Endothelial cell of umbilical vein (primary cell): ENCODE results near the gene HDLBP.

Experiments used
- EZH2 ChIP-seq: IDR thresholded peaks from 2 replicates; pipeline ENCODE4 v1.6.1; 2012; ENCODE audit warnings: borderline replicate concordance, low read depth, mild to moderate bottlenecking, moderate library complexity, low read length, inconsistent platforms; ENCODE audit not compliant: severe bottlenecking
- JUN ChIP-seq: IDR thresholded peaks from 2 replicates; pipeline ENCODE4 v1.6.1; 2011; ENCODE audit warnings: borderline replicate concordance, low read depth; ENCODE audit not compliant: insufficient read length, insufficient read depth
- MYC ChIP-seq: IDR thresholded peaks from one replicate; pipeline ENCODE4 v1.6.1; 2011; ENCODE audit warnings: mild to moderate bottlenecking, low read depth, low read length
- POLR2A ChIP-seq: IDR thresholded peaks from 2 replicates; pipeline ENCODE4 v1.6.1; 2012; ENCODE audit warnings: low read depth, mild to moderate bottlenecking, control low read depth, low read length
- POLR2AphosphoS5 ChIP-seq: IDR thresholded peaks from 2 replicates; pipeline ENCODE4 v1.6.1; 2012; ENCODE audit warnings: low read depth, mild to moderate bottlenecking, control low read depth, low read length, moderate library complexity; ENCODE audit not compliant: insufficient read depth
- TF ChIP-seq, protein P1 (sequence below), 2 donors: IDR thresholded peaks; 1 replicate in 1 of 2; 2 replicates in 1 of 2; pipeline ENCODE4 v1.5.1; 2011; ENCODE audit warnings: low read length in 2 of 2, mild to moderate bottlenecking in 2 of 2, moderate library complexity in 2 of 2, control low read depth in 1 of 2, inconsistent platforms in 1 of 2, low read depth in 1 of 2; ENCODE audit not compliant: insufficient read depth in 1 of 2; ENCODE audit errors: extremely low read depth in 1 of 2

DNA sequence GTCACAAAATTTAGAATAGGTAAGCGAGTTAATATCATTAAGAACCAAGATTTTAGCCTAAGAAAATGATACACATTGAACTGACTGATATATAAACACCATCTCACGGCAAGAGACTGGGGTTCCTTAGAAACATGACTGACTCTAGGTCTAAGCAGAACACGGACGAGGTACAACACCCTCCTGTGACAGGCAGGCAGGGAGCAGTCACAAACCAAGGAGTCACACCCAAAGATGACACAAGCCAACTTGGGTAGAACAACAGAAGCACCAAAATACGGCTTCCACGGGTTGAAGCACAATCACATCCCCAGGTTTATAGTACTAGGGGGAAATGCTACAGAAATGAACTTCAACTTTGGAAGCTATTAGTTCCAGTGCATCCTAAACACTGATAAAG, 24.3 kb downstream of the HDLBP start:
- TF ChIP-seq, protein P1, sequence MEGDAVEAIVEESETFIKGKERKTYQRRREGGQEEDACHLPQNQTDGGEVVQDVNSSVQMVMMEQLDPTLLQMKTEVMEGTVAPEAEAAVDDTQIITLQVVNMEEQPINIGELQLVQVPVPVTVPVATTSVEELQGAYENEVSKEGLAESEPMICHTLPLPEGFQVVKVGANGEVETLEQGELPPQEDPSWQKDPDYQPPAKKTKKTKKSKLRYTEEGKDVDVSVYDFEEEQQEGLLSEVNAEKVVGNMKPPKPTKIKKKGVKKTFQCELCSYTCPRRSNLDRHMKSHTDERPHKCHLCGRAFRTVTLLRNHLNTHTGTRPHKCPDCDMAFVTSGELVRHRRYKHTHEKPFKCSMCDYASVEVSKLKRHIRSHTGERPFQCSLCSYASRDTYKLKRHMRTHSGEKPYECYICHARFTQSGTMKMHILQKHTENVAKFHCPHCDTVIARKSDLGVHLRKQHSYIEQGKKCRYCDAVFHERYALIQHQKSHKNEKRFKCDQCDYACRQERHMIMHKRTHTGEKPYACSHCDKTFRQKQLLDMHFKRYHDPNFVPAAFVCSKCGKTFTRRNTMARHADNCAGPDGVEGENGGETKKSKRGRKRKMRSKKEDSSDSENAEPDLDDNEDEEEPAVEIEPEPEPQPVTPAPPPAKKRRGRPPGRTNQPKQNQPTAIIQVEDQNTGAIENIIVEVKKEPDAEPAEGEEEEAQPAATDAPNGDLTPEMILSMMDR (IDR thresholded peaks at IDR 0.05; ENCODE audit: extremely low read depth in 1 of 2, insufficient read depth in 1 of 2, low read depth in 1 of 2, low read length in 2 of 2), result no peak
- TF ChIP-seq EZH2 (no peak), POLR2A (no peak), POLR2AphosphoS5 (no peak), JUN (no peak), MYC (no peak)
